Cardiac fibroblast (primary cell): ENCODE data around the gene SMARCD3.

Experiments used
- DNase-seq, 2 donors: peaks; one replicate each; pipeline versions ENCODE4 v3.0.0 to v3.0.0-alpha.2; 2010; ENCODE audit warnings: low read depth in 2 of 2
- H3K4me3 ChIP-seq, 2 donors: replicated peaks in 1 of 2; 1 replicate in 1 of 2; 2 replicates in 1 of 2; pipeline ENCODE4 v1.5.1; 2011; ENCODE audit warnings: low read depth in 2 of 2, low read length in 2 of 2, mild to moderate bottlenecking in 2 of 2, moderate library complexity in 1 of 2
- CTCF ChIP-seq: IDR thresholded peaks from one replicate; pipeline ENCODE4 v1.5.1; 2011; ENCODE audit warnings: low read depth, mild to moderate bottlenecking, low read length, inconsistent platforms

Gene SMARCD3

GRCh38 chr7:151226875-151227782, 21.4 kb downstream of the SMARCD3 start, which contains the start of gene ABCF2:
ABCF2 (minus strand) TSS chr7:151227205; CDS start chr7:151226458, 747 bp downstream.
- TF ChIP-seq CTCF: no peak
- peak; percentile 99 for DNase-seq
- peak within 1 kb of the TSS; percentile 84 to 90 for H3K4me3 ChIP-seq

GRCh38 chr7:151226560-151226874, 22.0 kb downstream of the SMARCD3 start:
- no peak for TF ChIP-seq CTCF
- peak overlapping the region; percentile 84 to 90 for H3K4me3 ChIP-seq
- DNase-seq: no peak

GRCh38 chr7:151225948-151226510, 22.5 kb downstream of the SMARCD3 start:
- H3K4me3 ChIP-seq: peak overlapping the region; percentile 84 to 90
- no peak for DNase-seq
- TF ChIP-seq CTCF: no peak

GRCh38 chr7:151223728-151224127, 24.8 kb downstream of the SMARCD3 start:
- DNase-seq: no peak
- no peak overlapping the region for H3K4me3 ChIP-seq
- no peak for TF ChIP-seq CTCF

- TF ChIP-seq CTCF: no peak
- H3K4me3 ChIP-seq: no peak overlapping the region
- no peak for DNase-seq
Measured at GRCh38 chr7:151218170-151218569, 30.3 kb downstream of the SMARCD3 start.

GRCh38 chr7:151215396-151215795, 33.1 kb downstream of the SMARCD3 start:
- H3K4me3 ChIP-seq: no peak overlapping the region
- no peak for TF ChIP-seq CTCF
- no peak for DNase-seq
